Erythroblast (primary cell): ENCODE data around the gene CDYL.

ENCODE experiments used
- GATA1 ChIP-seq: IDR thresholded peaks from 2 replicates; pipeline ENCODE4 v1.6.1; 2011; ENCODE audit warnings: low read depth, mild to moderate bottlenecking, control low read depth, low read length, moderate library complexity
- POLR2A ChIP-seq: IDR thresholded peaks from 2 replicates; pipeline ENCODE4 v1.6.1; 2011; ENCODE audit warnings: mild to moderate bottlenecking, low read length

- no peak for TF ChIP-seq POLR2A
- TF ChIP-seq GATA1: no peak
These were observed at the start of gene CDYL for GRCh38 chr6:4776131-4776492.
